Right renal cortex interstitium (tissue), 3 donors: Measurements from ENCODE around the gene RARRES1. TPM values are rescaled to one million over a fixed set of nuclear protein-coding genes. Genes with fewer than 3 reads are reported as not detected.
A peak's percentile ranks its signal among the peaks of the same experiment; 100 is the strongest.

Source experiments
- DNase-seq, 3 donors: peaks; one replicate each; pipeline ENCODE4 v3.0.0-alpha.2; 2013; ENCODE audit warnings: low read depth in 3 of 3, low spot score in 2 of 3
- polyA plus RNA-seq, 3 donors: library from polyadenylated mRNA; unstranded; fragments of 120-200 nt; gene quantifications; one replicate each; pipeline ENCODE4 v1.2.1, GENCODE V29; 2013; ENCODE audit not compliant: insufficient read length in 3 of 3

RARRES1 gene
- 10 to 100 TPM in 2 of 3 donors, 1 to 10 TPM in 1; 9.7 to 38.8 (median 11.3) TPM for polyA plus RNA-seq

GRCh38 chr3:158731938-158732855, at the start of gene RARRES1:
TSS of gene RARRES1 (minus strand) at chr3:158732457. CDS start at chr3:158732415, 42 bp downstream.
- DNase-seq: peak in 1 of 3 donors; percentile 54

GRCh38 chr3:158781849-158782248, 49.6 kb upstream of the RARRES1 start:
- peak in 1 of 3 donors; percentile 32 for DNase-seq

- no peak for DNase-seq
Observed at GRCh38 chr3:158781191-158781590, 48.9 kb upstream of the RARRES1 start.

- DNase-seq: no peak
Observed at GRCh38 chr3:158780766-158781165, 48.5 kb upstream of the RARRES1 start.

- no peak for DNase-seq
Observed at GRCh38 chr3:158777161-158777873, 45.1 kb upstream of the RARRES1 start.

- DNase-seq: no peak
Observed at GRCh38 chr3:158776531-158776930, 44.3 kb upstream of the RARRES1 start.

- DNase-seq: no peak
Observed at GRCh38 chr3:158775426-158776410, 43.5 kb upstream of the RARRES1 start.

- peak in 1 of 3 donors; percentile 50 for DNase-seq
Observed at GRCh38 chr3:158774965-158775364, 42.7 kb upstream of the RARRES1 start.

- DNase-seq: no peak
Observed at GRCh38 chr3:158773845-158774830, 41.9 kb upstream of the RARRES1 start.

GRCh38 chr3:158773166-158773565, 40.9 kb upstream of the RARRES1 start:
- DNase-seq: no peak

- no peak for DNase-seq
Observed at GRCh38 chr3:158771982-158772381, 39.7 kb upstream of the RARRES1 start.

GRCh38 chr3:158771577-158771976, 39.3 kb upstream of the RARRES1 start:
- DNase-seq: no peak

GRCh38 chr3:158770741-158771350, 38.6 kb upstream of the RARRES1 start:
- DNase-seq: no peak

GRCh38 chr3:158769952-158770740, 37.9 kb upstream of the RARRES1 start:
- DNase-seq: no peak

GRCh38 chr3:158769549-158769948, 37.3 kb upstream of the RARRES1 start:
- no peak for DNase-seq

- peak in 2 of 3 donors; percentile 58 to 63 for DNase-seq
Observed at GRCh38 chr3:158768881-158769543, 36.8 kb upstream of the RARRES1 start.

GRCh38 chr3:158768361-158768787, 36.1 kb upstream of the RARRES1 start:
- DNase-seq: peak in 1 of 3 donors; percentile 14
